Fibroblast of pulmonary artery (primary cell): ENCODE results near the gene SHISA6.

Experiments used
- DNase-seq: peaks from one replicate; pipeline ENCODE4 v3.0.0-alpha.2; 2010; ENCODE audit warnings: low read depth
- H3K4me3 ChIP-seq: replicated peaks from 2 replicates; pipeline ENCODE4 v1.5.1; 2011; ENCODE audit warnings: low read depth, mild to moderate bottlenecking, control low read depth, low read length, moderate library complexity
- TF ChIP-seq, protein P1 (sequence below): IDR thresholded peaks from 2 replicates; pipeline ENCODE4 v1.5.1; 2011; ENCODE audit warnings: mild to moderate bottlenecking, control low read depth, low read length, inconsistent platforms; ENCODE audit errors: missing control alignments

SHISA6 gene

DNA sequence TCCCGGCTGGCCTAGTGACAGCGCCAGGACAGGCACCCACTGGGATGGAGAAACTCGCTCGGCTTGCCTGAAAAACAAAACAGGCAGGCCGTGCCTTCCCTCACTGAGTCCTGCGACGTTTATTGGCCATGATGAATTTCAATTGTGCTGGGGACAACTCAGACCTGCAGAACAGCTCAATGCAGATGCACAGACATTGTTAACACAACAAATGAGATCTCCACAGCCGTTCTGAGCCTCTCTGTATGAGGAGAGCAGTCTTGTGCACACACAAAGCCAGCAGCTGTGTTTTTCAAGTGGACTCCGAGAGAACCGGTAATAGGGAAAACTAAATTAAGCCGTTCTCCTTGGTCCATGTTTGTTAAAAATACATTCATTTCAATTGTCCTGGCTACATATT, 15.9 kb downstream of the SHISA6 start:
- DNase-seq: no peak
- TF ChIP-seq, protein P1, sequence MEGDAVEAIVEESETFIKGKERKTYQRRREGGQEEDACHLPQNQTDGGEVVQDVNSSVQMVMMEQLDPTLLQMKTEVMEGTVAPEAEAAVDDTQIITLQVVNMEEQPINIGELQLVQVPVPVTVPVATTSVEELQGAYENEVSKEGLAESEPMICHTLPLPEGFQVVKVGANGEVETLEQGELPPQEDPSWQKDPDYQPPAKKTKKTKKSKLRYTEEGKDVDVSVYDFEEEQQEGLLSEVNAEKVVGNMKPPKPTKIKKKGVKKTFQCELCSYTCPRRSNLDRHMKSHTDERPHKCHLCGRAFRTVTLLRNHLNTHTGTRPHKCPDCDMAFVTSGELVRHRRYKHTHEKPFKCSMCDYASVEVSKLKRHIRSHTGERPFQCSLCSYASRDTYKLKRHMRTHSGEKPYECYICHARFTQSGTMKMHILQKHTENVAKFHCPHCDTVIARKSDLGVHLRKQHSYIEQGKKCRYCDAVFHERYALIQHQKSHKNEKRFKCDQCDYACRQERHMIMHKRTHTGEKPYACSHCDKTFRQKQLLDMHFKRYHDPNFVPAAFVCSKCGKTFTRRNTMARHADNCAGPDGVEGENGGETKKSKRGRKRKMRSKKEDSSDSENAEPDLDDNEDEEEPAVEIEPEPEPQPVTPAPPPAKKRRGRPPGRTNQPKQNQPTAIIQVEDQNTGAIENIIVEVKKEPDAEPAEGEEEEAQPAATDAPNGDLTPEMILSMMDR: no peak
- no peak overlapping the region for H3K4me3 ChIP-seq

- DNase-seq: no peak
- TF ChIP-seq, protein P1: peak; percentile 8
- H3K4me3 ChIP-seq: no peak overlapping the region
Measured at GRCh38 chr17:11264183-11264871, 23.3 kb downstream of the SHISA6 start.

DNA sequence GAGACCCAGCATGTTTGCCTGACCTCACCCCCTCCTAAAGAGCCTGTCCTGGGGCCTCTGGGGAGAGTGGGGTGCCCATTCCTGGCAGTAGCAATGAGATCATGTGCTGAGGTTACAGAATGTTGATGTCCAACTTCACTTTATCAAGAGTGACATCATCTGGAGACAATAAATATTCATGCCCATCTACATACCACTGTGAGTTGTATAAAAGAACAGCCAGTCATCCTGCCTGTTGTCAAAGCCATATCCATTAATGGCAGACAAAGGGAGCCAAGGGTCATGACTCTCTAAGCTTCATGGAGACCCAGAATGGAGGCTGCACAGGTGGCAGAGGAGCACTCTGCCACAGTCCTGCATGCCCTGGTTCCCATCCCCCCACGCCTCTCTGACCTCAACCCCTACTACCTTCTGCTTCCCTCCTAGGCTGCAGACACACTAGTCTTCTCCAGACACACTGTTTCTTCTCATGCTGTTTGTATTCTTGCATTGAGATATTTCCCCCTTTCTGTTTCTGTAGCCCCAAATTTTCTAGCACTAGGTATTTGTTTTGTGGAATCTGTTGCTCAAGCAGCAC, 27.1 kb downstream of the SHISA6 start:
- TF ChIP-seq, protein P1: no peak
- H3K4me3 ChIP-seq: no peak overlapping the region
- DNase-seq: no peak

- no peak for DNase-seq
- TF ChIP-seq, protein P1: no peak
Measured at GRCh38 chr17:11269210-11269609, 28.2 kb downstream of the SHISA6 start.

DNA sequence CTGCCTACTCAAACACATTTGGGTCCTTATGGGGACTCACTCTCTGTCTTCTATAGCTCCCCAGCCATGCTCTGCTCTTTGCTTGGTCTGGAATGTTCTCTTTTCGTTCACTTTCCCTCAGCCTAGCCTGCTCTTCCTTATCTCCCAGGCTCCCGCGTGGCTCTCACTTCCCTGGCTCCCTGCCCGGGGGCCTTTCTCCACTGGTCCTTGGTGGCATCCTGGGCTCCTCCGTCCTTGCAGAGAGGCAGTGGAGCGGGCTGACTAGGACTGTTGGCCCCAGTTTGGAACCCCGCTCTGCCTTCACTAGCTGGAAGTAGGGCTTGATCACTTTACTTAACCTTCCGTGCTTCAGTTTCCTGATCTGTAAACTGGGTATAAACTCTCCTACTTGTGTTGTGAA, 31.2 kb downstream of the SHISA6 start:
- no peak for DNase-seq
- TF ChIP-seq, protein P1: no peak
- H3K4me3 ChIP-seq: no peak overlapping the region

More at GRCh38 chr17:11269210-11269609, 28.2 kb downstream of the SHISA6 start:
- no peak overlapping the region for H3K4me3 ChIP-seq

DNA sequence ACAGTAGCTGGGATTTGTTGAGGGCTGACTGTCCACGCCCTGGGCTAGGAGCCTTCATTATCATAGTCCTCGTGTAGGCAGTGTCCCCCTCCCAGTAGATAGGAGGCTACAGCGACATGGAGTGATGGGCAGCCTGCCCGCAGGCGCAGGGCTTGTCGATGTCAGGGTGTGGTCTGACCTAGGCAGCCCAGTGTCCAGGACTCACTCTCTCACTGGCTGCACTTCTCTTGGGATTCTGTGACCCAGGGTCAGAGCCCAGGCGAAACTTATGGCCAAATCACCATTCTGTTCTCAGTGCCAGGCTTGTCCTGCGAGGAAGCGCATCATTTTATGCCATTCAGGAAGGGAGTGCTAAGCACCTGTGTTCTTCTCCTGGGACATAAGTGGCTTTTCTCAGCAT, 32.6 kb downstream of the SHISA6 start:
- H3K4me3 ChIP-seq: no peak overlapping the region
- DNase-seq: no peak
- TF ChIP-seq, protein P1: no peak

DNA sequence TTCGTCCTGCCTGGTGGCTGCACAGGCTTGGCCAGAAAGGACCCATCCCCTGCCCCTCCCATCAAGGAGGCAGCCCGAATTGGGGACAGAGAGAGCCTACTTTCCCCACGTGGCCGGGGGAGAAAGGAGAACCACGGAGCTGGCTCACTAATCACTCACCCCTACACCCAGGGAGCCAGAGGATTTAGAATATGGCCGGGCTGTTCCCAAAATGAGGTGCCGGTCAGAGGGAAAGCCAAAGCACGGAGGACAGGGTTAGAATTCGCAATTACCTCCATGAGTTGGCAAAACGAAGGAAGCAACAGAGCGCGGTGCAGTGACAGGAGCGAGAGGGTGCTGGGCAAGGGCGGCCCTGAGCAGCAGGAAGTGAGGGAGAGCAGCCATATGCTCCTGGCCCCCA, 33.1 kb downstream of the SHISA6 start:
- no peak for DNase-seq
- no peak overlapping the region for H3K4me3 ChIP-seq
- TF ChIP-seq, protein P1: no peak
